Keratinocyte (primary cell): ENCODE measurements around the gene EXOSC5. TPM values are rescaled to one million over a fixed set of nuclear protein-coding genes. Genes with fewer than 3 reads are reported as not detected.

Experiments
- DNase-seq: peaks from one replicate; pipeline ENCODE4 v3.0.0-alpha.2; 2011; ENCODE audit warnings: low read depth, missing footprints, low spot score
- FAIRE-seq: peaks from 2 replicates; lab custom pipeline; 2011; peaks lifted over from hg19 to GRCh38; lab: Jason Lieb, UNC
- H2AFZ ChIP-seq: 2 replicates; pipeline ENCODE4 v1.6.0; 2012; ENCODE audit warnings: low read length, control low read depth, inconsistent platforms; ENCODE audit not compliant: control insufficient read depth
- H3K27ac ChIP-seq: 2 replicates; pipeline ENCODE4 v1.5.1; 2011; ENCODE audit warnings: low read length; ENCODE audit not compliant: control insufficient read depth, insufficient read depth
- H3K27me3 ChIP-seq: 3 replicates; pipeline ENCODE4 v1.6.0; 2011; ENCODE audit warnings: low read length; ENCODE audit not compliant: control insufficient read depth, insufficient read depth; ENCODE audit errors: extremely low read depth
- H3K36me3 ChIP-seq, 2 experiments: 2 replicates in 1 of 2; 3 replicates in 1 of 2; pipeline ENCODE4 v1.5.1; 2011; ENCODE audit warnings: low read length in 2 of 2, mild to moderate bottlenecking in 1 of 2; ENCODE audit not compliant: control insufficient read depth in 2 of 2, insufficient read depth in 2 of 2; ENCODE audit errors: extremely low read depth in 1 of 2
- H3K4me1 ChIP-seq: 3 replicates; pipeline ENCODE4 v1.5.1; 2011; ENCODE audit warnings: low read length; ENCODE audit not compliant: control insufficient read depth, insufficient read depth; ENCODE audit errors: extremely low read depth
- H3K4me2 ChIP-seq: 3 replicates; pipeline ENCODE4 v1.6.0; 2011; ENCODE audit warnings: low read depth, low read length; ENCODE audit not compliant: control insufficient read depth, insufficient read depth; ENCODE audit errors: extremely low read depth
- H3K4me3 ChIP-seq, 3 experiments: fragments of 200-600 bp in 1 of 3; sonication (generic) in 1 of 3; 2 replicates in 2 of 3; 3 replicates in 1 of 3; pipeline ENCODE4 v1.5.1; 2011 to 2016; ENCODE audit warnings: low read length in 3 of 3, mild to moderate bottlenecking in 3 of 3, control low read depth in 2 of 3, inconsistent platforms in 1 of 3, low read depth in 1 of 3, mixed read lengths in 1 of 3, mixed run types in 1 of 3, moderate library complexity in 1 of 3; ENCODE audit not compliant: control insufficient read depth in 2 of 3, insufficient read depth in 2 of 3; ENCODE audit errors: extremely low read depth in 1 of 3
- H3K79me2 ChIP-seq: 2 replicates; pipeline ENCODE4 v1.6.0; 2012; ENCODE audit warnings: low read length; ENCODE audit not compliant: control insufficient read depth, insufficient read depth
- H3K9ac ChIP-seq: 3 replicates; pipeline ENCODE4 v1.6.0; 2011; ENCODE audit warnings: low read length; ENCODE audit not compliant: control insufficient read depth, insufficient read depth; ENCODE audit errors: extremely low read depth
- H3K9me1 ChIP-seq: 3 replicates; pipeline ENCODE4 v1.6.0; 2011; ENCODE audit warnings: low read length; ENCODE audit not compliant: control insufficient read depth, insufficient read depth; ENCODE audit errors: extremely low read depth
- H3K9me3 ChIP-seq: 2 replicates; pipeline ENCODE4 v1.5.1; 2012; ENCODE audit warnings: low read depth, low read length; ENCODE audit not compliant: control insufficient read depth
- H4K20me1 ChIP-seq: 3 replicates; pipeline ENCODE4 v1.6.0; 2011; ENCODE audit warnings: low read length; ENCODE audit not compliant: control insufficient read depth, insufficient read depth; ENCODE audit errors: extremely low read depth
- EZH2 ChIP-seq: IDR thresholded peaks from one replicate; pipeline ENCODE4 v1.6.1; 2012; ENCODE audit warnings: inconsistent platforms, mild to moderate bottlenecking, low read length, moderate library complexity
- dilution Hi-C: fragments of 300-500 bp; cut with MboI; formaldehyde crosslinking; loops from one replicate; pipeline ENCODE4 v1.7.0; 2020; ENCODE audit warnings: low sequenced_read_pairs; ENCODE audit not compliant: extremely low pct_ligation_motif_present
- polyA plus RNA-seq, 5 experiments: library from polyadenylated mRNA; depleted of rRNA in 3 of 5; stranded (reverse) in 3 of 5; stranded (forward) in 1 of 5; unstranded in 1 of 5; fragments of >200 nt; gene quantifications; 1 replicate in 1 of 5; 2 replicates in 3 of 5; 3 replicates in 1 of 5; pipeline versions ENCODE4 v1.2.1 to v1.2.3, GENCODE V29; 2011 to 2012; ENCODE audit warnings: missing spikeins in 2 of 5, low read depth in 1 of 5, low replicate concordance in 1 of 5
- TF ChIP-seq, protein P1 (sequence below), 3 experiments: IDR thresholded peaks in 1 of 3; conservative IDR thresholded peaks in 1 of 3; optimal IDR thresholded peaks in 1 of 3; 2 replicates in 2 of 3; 3 replicates in 1 of 3; pipeline versions ENCODE3 to v1.5.1; 2011; ENCODE audit warnings: low read length in 3 of 3, mild to moderate bottlenecking in 3 of 3, moderate library complexity in 2 of 3, control low read depth in 1 of 3, inconsistent platforms in 1 of 3; ENCODE audit not compliant: insufficient read depth in 2 of 3; ENCODE audit errors: extremely low read depth in 1 of 3

Gene EXOSC5
- polyA plus RNA-seq, 1 donor (not counting 4 experiments of a cell fraction or from before 2014, with no cell fraction given): 12.5 TPM

- FAIRE-seq: no peak
- dilution Hi-C loops: no loop called here
- TF ChIP-seq, protein P1, sequence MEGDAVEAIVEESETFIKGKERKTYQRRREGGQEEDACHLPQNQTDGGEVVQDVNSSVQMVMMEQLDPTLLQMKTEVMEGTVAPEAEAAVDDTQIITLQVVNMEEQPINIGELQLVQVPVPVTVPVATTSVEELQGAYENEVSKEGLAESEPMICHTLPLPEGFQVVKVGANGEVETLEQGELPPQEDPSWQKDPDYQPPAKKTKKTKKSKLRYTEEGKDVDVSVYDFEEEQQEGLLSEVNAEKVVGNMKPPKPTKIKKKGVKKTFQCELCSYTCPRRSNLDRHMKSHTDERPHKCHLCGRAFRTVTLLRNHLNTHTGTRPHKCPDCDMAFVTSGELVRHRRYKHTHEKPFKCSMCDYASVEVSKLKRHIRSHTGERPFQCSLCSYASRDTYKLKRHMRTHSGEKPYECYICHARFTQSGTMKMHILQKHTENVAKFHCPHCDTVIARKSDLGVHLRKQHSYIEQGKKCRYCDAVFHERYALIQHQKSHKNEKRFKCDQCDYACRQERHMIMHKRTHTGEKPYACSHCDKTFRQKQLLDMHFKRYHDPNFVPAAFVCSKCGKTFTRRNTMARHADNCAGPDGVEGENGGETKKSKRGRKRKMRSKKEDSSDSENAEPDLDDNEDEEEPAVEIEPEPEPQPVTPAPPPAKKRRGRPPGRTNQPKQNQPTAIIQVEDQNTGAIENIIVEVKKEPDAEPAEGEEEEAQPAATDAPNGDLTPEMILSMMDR (optimal IDR thresholded peaks at IDR 0.05 in 1 of 3, IDR thresholded peaks at IDR 0.05 in 1 of 3, conservative IDR thresholded peaks at IDR 0.05 in 1 of 3; ENCODE audit: extremely low read depth in 1 of 3, insufficient read depth in 2 of 3, low read length in 3 of 3): no peak
- no peak for TF ChIP-seq EZH2
Observed at GRCh38 chr19:41357746-41358145, 39.4 kb downstream of the EXOSC5 start.

GRCh38 chr19:41356984-41357739, 40.0 kb downstream of the EXOSC5 start:
- Histone ChIP-seq H3K4me3 (no peak overlapping the region), H4K20me1 (no peaks in the 10 kb centered on the region), H3K4me1 (no peaks in the 10 kb centered on the region), H3K27me3 (no peaks in the 10 kb centered on the region), H3K9ac (no peak overlapping the region), H3K4me2 (no peak overlapping the region), H3K9me3 (no peaks in the 10 kb centered on the region), H3K9me1 (no peaks in the 10 kb centered on the region), H3K79me2 (peaks cover 10% of the 10 kb centered on the region), H3K27ac (no peak overlapping the region), H3K36me3 (no peaks in the 10 kb centered on the region), H2AFZ (no peak overlapping the region)
- no peak for FAIRE-seq
- dilution Hi-C loops: no loop called here
- TF ChIP-seq, protein P1 (optimal IDR thresholded peaks at IDR 0.05 in 1 of 3, IDR thresholded peaks at IDR 0.05 in 1 of 3, conservative IDR thresholded peaks at IDR 0.05 in 1 of 3; ENCODE audit: extremely low read depth in 1 of 3, insufficient read depth in 2 of 3, low read length in 3 of 3): no peak
- no peak for TF ChIP-seq EZH2
- no peak for DNase-seq

More at GRCh38 chr19:41357746-41358145, 39.4 kb downstream of the EXOSC5 start:
- Histone ChIP-seq H3K27me3 (no peaks in the 10 kb centered on the region), H2AFZ (no peak overlapping the region), H3K79me2 (peaks cover 5% of the 10 kb centered on the region), H3K4me1 (peaks cover 5% of the 10 kb centered on the region), H3K4me3 (no peak overlapping the region), H3K27ac (no peak overlapping the region), H3K36me3 (no peaks in the 10 kb centered on the region), H3K9me1 (no peaks in the 10 kb centered on the region), H3K9ac (no peak overlapping the region), H3K4me2 (no peak overlapping the region), H3K9me3 (no peaks in the 10 kb centered on the region), H4K20me1 (no peaks in the 10 kb centered on the region)
- DNase-seq: no peak
